GM18519 (cell line): ENCODE data around the gene CNTNAP3B.
"Not testable (repeated sequence)": the region's sequence is repeated elsewhere in the genome, so short reads cannot be mapped to it uniquely, and the experiment has no call there.

Source experiments
- ATAC-seq: cut with Tn5 transposase; IDR thresholded peaks from one replicate; pipeline ENCODE4 v1.9.1; 2021; ENCODE audit warnings: mild to moderate bottlenecking, moderate library complexity; ENCODE audit not compliant: unreplicated experiment, low FRiP score

Gene CNTNAP3B

GRCh38 chr9:41980271-41980670 lies 149.0 kb downstream of the CNTNAP3B start:
- ATAC-seq = not testable (repeated sequence)

DNA sequence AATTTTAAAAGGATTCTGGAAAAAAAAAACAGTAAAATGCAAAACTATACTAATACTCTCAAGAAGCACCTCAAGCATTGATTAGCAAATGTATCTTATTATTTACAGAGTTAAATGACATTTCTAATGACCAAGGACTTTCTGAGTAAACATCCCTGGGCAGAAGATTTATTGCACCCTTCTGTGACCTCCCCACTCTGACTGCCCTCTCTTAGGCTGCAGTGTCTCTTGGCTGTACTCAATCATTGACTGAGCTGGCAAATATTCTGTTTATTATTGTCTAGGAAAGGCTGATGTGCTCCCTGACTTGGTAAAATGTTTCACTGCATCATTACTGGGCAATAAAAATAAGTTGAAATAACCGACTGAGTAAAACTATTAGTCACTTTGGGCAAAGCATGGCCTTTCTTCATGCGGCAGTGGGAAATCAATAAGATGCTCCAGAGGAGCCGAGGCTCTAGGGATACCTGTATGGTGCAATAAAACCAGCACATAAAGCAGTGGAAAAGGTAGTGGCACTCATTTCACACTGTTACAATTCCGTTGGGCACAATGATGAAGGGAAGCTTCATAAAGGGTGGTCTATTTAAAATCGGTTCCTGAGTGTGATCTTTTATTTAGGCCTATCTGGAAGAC lies 151.1 kb downstream of the CNTNAP3B start:
- ATAC-seq = not testable (repeated sequence)

GRCh38 chr9:41974906-41975305 lies 154.3 kb downstream of the CNTNAP3B start:
- ATAC-seq = not testable (repeated sequence)

DNA sequence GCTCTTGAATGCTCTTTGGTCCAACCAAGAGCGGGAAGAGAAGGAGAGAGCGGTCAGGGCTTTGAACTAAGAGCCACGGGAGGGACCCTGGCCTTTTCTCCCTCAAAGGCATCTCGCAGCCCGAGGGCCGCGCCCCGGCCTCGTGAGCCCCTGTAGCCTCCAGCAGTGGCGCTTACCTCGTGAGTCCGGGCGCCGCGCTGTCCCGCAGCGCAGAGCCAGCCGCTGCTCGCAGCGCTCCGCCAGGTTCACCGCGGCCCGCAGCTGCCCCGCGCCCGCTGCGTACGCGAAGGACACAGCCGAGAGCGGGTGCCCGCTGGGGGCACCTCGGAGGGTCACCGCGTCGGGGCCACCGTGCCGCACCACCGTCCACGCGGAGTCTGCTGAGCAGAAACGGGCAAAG lies 176.2 kb downstream of the CNTNAP3B start:
- ATAC-seq = not testable (repeated sequence)

GRCh38 chr9:41941738-41942137 lies 187.5 kb downstream of the CNTNAP3B start:
- not testable (repeated sequence) for ATAC-seq

DNA sequence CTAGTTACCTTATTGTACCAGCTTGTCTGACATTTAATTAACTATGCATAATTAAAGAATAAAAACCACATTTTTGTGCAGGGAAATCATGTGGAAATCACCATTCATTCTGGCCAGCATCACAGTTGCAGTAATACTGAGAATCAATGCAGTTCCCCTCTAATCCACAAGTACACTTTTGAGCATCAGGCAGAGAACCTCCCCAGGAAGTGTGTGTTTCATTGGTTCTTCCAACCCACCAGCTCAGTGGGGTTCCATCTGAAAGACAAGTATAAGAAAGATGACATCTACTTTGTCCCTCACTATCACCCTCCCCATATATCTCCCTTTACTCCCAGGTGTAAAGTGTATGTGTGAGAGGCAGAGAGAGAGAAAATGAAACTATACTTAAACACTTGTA lies 191.1 kb downstream of the CNTNAP3B start:
- ATAC-seq = not testable (repeated sequence)

GRCh38 chr9:41935727-41936126 lies 193.5 kb downstream of the CNTNAP3B start:
- not testable (repeated sequence) for ATAC-seq

DNA sequence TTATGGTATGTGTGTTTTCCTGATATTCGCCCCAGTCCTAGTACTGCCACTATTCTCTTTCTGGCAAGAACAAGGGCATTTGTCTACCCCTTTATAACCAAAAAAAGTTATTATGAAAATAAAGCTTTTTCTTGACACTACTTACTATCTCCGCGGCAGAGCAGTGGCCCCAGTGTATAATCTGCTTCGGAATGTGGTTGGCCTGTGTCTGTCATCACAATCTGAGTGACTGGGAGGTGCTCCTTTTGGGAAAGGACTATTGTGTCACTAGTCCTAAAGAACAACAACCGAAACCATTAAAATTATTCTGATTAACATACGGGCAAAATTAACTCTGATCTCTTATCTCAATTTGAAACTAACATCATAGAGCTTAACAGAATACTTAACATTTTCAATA lies 200.1 kb downstream of the CNTNAP3B start:
- not testable (repeated sequence) for ATAC-seq

GRCh38 chr9:41917374-41917773 lies 211.9 kb downstream of the CNTNAP3B start:
- ATAC-seq = not testable (repeated sequence)

DNA sequence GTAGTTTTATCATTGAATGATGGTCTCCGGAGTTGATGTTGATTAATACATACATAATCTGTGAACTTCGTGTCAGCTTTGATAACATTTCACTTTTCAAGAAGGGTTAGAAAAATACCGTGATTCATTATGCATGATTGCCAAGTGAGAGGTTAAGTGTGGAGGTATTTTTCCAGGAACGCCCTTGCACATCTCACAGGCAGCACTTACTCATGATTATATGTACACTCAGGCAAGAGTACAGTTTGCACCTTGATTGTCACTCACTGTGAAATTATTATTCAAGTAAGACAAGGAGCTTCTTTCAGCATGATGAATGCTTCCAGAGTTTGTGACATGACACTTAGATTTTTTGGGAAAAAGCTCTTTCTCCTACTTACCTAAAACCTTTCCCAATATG lies 223.7 kb downstream of the CNTNAP3B start:
- not testable (repeated sequence) for ATAC-seq

DNA sequence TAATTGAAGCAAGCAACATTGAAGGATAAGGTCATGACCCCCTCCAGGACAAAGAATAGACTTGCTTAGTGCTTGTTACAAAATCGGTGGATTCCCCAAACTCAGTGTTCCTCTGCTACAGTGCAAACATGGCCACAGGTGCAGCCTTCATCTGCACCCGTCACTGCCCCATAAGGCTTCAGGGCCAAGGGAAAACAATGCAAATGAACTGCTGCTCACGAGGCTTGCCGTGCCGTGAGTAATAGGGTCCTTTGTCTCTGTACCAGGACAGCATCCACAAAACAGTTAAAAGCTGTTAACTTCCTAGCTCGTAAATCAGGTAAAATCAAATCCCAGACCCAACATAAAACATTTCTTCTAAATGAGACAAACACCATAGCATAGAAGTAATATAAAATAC lies 226.5 kb downstream of the CNTNAP3B start:
- ATAC-seq = not testable (repeated sequence)

DNA sequence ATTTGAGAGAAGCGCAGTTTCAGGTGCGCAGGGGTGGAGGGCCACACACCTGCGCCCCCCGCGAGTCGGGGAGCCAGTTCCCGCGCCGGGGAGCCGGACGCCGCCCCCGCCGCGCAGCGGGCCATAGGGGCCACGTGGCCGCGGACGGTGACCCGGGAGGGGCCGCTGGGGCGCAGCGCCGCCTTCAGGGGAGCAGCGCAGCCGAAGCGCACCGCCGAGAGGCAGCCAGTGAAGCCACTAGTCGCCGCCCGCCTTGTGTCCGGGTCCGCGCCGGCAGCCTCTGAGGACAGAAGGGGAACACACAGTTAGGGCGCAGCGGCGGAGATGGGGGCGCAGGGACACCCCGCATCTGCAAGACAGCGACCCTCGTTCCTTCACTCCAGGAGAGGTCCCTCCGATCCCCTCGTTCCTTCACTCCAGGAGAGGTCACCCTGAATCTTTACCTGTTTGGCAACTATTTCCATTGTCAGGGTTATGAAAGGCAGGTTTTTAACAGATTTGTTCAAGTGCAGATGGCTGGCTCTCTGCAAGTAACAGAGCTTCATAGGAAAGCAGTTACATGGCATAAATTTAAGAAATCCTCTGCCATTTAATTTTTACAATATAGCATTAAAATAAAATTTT lies 230.4 kb downstream of the CNTNAP3B start:
- not testable (repeated sequence) for ATAC-seq

DNA sequence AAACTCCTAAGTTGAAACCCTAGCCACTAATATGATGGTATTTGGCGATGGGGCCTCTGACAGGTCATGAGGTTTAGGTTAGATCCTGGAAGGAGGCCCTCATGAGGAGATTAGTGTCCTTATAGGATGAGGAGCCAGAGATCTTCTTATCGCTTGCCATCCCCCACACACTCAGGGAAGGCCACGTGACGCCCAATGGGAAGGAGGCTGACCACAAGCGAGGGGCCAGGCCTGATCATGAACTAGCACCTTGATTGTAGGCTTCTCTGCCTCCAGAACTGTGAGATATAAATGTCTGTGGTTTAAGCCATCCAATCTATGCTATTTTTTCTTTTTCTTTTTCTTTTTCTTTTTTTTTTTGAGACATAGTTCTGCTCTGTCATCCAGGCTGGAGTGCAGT lies 254.7 kb downstream of the CNTNAP3B start:
- ATAC-seq = not testable (repeated sequence)

GRCh38 chr9:41855422-41855821 lies 273.8 kb downstream of the CNTNAP3B start:
- not testable (repeated sequence) for ATAC-seq

GRCh38 chr9:41851848-41852740 lies 277.1 kb downstream of the CNTNAP3B start:
- not testable (repeated sequence) for ATAC-seq

- ATAC-seq = not testable (repeated sequence)
These were observed 281.4 kb downstream of the CNTNAP3B start for GRCh38 chr9:41847829-41848228.
